Thyroid gland (tissue), 4 donors: ENCODE measurements around the gene UBAC1. TPM values are rescaled to one million over a fixed set of nuclear protein-coding genes. Genes with fewer than 3 reads are reported as not detected.

Source experiments
- DNase-seq, 2 donors: peaks; one replicate each; pipeline ENCODE4 v3.0.0-alpha.2; 2019
- H3K27ac ChIP-seq, 3 donors: fragments of 200-600 bp; sonication (generic); 1 replicate in 2 of 3; 2 replicates in 1 of 3; pipeline ENCODE4 v1.5.1; 2016 to 2019; ENCODE audit warnings: mild to moderate bottlenecking in 1 of 3, moderate library complexity in 1 of 3
- H3K27me3 ChIP-seq: fragments of 200-600 bp; sonication (generic); one replicate; pipeline ENCODE4 v1.5.1; 2019
- H3K36me3 ChIP-seq, 2 donors: fragments of 200-600 bp; sonication (generic); one replicate each; pipeline ENCODE4 v1.5.1; 2016 to 2019
- H3K4me1 ChIP-seq, 2 donors: fragments of 200-600 bp; sonication (generic); one replicate each; pipeline ENCODE4 v1.5.1; 2017 to 2019
- H3K4me3 ChIP-seq, 3 donors: fragments of 200-600 bp; sonication (generic); replicated peaks in 1 of 3; 1 replicate in 2 of 3; 2 replicates in 1 of 3; pipeline ENCODE4 v1.5.1; 2016; ENCODE audit warnings: mild to moderate bottlenecking in 1 of 3
- H3K9me3 ChIP-seq: fragments of 200-600 bp; sonication (generic); one replicate; pipeline ENCODE4 v1.5.1; 2017
- CTCF ChIP-seq, 6 experiments: fragments of 200-600 bp in 3 of 6; fragments of 450-650 bp in 3 of 6; sonication (generic) in 3 of 6; IDR thresholded peaks; one replicate each; pipeline ENCODE4 v1.5.1; 2016 to 2019; ENCODE audit warnings: antibody characterized with exemption in 6 of 6, mild to moderate bottlenecking in 2 of 6, inconsistent platforms in 1 of 6, moderate library complexity in 1 of 6
- POLR2A ChIP-seq, 2 donors: fragments of 450-650 bp; IDR thresholded peaks; one replicate each; pipeline ENCODE4 v1.6.1; 2017; ENCODE audit warnings: antibody characterized with exemption in 2 of 2, mild to moderate bottlenecking in 2 of 2, moderate library complexity in 1 of 2
- WGBS, 2 donors: methylation state at CpG; one replicate each; pipeline ENCODE4 v1.1.5; 2017; 5-methylcytosine and 5-hydroxymethylcytosine counted together
- intact Hi-C: fragments of 100-400 bp; cut with DNase I; formaldehyde crosslinking; loops from one replicate; pipeline ENCODE4 v1.15.1; 2023
- total RNA-seq, 4 donors: library from RNA; depleted of rRNA; stranded (reverse); fragments of >200 nt; gene quantifications; one replicate each; pipeline ENCODE4 v1.2.3, GENCODE V29; 2016

UBAC1 gene
- total RNA-seq, 4 donors from 2014 or later, result 37.9 to 56.2 (median 44.2) TPM

- peaks cover 39 to 58% of the 10 kb centered on the region in 2 donors for H3K36me3 ChIP-seq
- peaks cover 0 to 8% of the 10 kb centered on the region in 2 donors for H3K4me1 ChIP-seq
- no peaks in the 10 kb centered on the region for H3K9me3 ChIP-seq
- H3K27me3 ChIP-seq, result no peaks in the 10 kb centered on the region
- intact Hi-C loops, result no loop called here
- H3K27ac ChIP-seq, result no peak overlapping the region
- WGBS, 2 donors, result 95 to 96% methylated on average over 42 to 44 of the region's 44 CpGs
- TF ChIP-seq CTCF (IDR thresholded peaks at IDR 0.05) (no peak), POLR2A (IDR thresholded peaks at IDR 0.05) (no peak)
- no peak overlapping the region for H3K4me3 ChIP-seq
- no peak for DNase-seq
Measured at GRCh38 chr9:135937521-135938489, 23.4 kb downstream of the UBAC1 start.

- DNase-seq, result no peak
- H3K4me3 ChIP-seq, result no peak overlapping the region
- WGBS, 2 donors, result 89 to 95% methylated on average over 12 to 13 of the region's 13 CpGs
- no peak overlapping the region for H3K27ac ChIP-seq
- intact Hi-C loops, result no loop called here
- TF ChIP-seq POLR2A (IDR thresholded peaks at IDR 0.05) (no peak), CTCF (IDR thresholded peaks at IDR 0.05) (no peak)
- H3K36me3 ChIP-seq, result peaks cover 28 to 49% of the 10 kb centered on the region in 2 donors
- H3K27me3 ChIP-seq, result no peaks in the 10 kb centered on the region
- H3K9me3 ChIP-seq, result no peaks in the 10 kb centered on the region
- H3K4me1 ChIP-seq, result peaks cover 0 to 8% of the 10 kb centered on the region in 2 donors
Measured at GRCh38 chr9:135933114-135933513, 28.1 kb downstream of the UBAC1 start.

- TF ChIP-seq POLR2A (IDR thresholded peaks at IDR 0.05) (no peak), CTCF (IDR thresholded peaks at IDR 0.05) (no peak)
- Histone ChIP-seq H3K36me3 (peaks cover 23 to 44% of the 10 kb centered on the region in 2 donors), H3K4me3 (no peak overlapping the region), H3K9me3 (no peaks in the 10 kb centered on the region), H3K27ac (no peak overlapping the region), H3K4me1 (peaks cover 0 to 8% of the 10 kb centered on the region in 2 donors), H3K27me3 (no peaks in the 10 kb centered on the region)
- intact Hi-C loops, result no loop called here
- no peak for DNase-seq
- 94 to 95% methylated on average over 18 of the region's 18 CpGs for WGBS, 2 donors
Measured at GRCh38 chr9:135932656-135933055, 28.5 kb downstream of the UBAC1 start.

GRCh38 chr9:135931349-135931820, 29.8 kb downstream of the UBAC1 start:
- Histone ChIP-seq H3K4me1 (peaks cover 0 to 8% of the 10 kb centered on the region in 2 donors), H3K27me3 (no peaks in the 10 kb centered on the region), H3K27ac (no peak overlapping the region), H3K4me3 (no peak overlapping the region), H3K36me3 (peaks cover 20 to 32% of the 10 kb centered on the region in 2 donors), H3K9me3 (no peaks in the 10 kb centered on the region)
- TF ChIP-seq CTCF (IDR thresholded peaks at IDR 0.05) (no peak), POLR2A (IDR thresholded peaks at IDR 0.05) (no peak)
- DNase-seq, result no peak
- intact Hi-C loops, result no loop called here
- WGBS, 2 donors, result 89 to 93% methylated on average over 20 to 31 of the region's 31 CpGs
